GM12878 (cell line): Measurements from ENCODE around the gene ATXN1.

Experiments used
- EZH2 ChIP-seq: IDR thresholded peaks from 2 replicates; pipeline ENCODE4 v1.6.1; 2012; ENCODE audit warnings: low read depth, mild to moderate bottlenecking, control low read depth, inconsistent platforms, low read length, borderline replicate concordance; ENCODE audit not compliant: control insufficient read depth
- GATAD2B ChIP-seq: fragments of 450-650 bp; conservative IDR thresholded peaks from 2 replicates; pipeline ENCODE4 v1.6.1; 2017; ENCODE audit warnings: low read depth, mild to moderate bottlenecking, moderate library complexity
- MTA2 ChIP-seq: fragments of 450-650 bp; IDR thresholded peaks from 2 replicates; pipeline ENCODE4 v1.6.1; 2016; ENCODE audit warnings: low read depth, mild to moderate bottlenecking, moderate library complexity
- NFYB ChIP-seq: IDR thresholded peaks from 2 replicates; pipeline ENCODE4 v1.6.1; 2011; ENCODE audit warnings: low read depth, mild to moderate bottlenecking, low read length, improper control_type of control experiment, moderate library complexity; ENCODE audit not compliant: insufficient read depth
- POLR2A ChIP-seq: IDR thresholded peaks from 2 replicates; pipeline ENCODE4 v1.6.1; 2011; ENCODE audit warnings: low read depth, mild to moderate bottlenecking, low read length
- RCOR1 ChIP-seq: conservative IDR thresholded peaks from 2 replicates; pipeline ENCODE4 v1.6.1; 2012; ENCODE audit warnings: low read depth, low read length, improper control_type of control experiment
- TF ChIP-seq, protein P1 (sequence below), 3 experiments: IDR thresholded peaks in 2 of 3; conservative IDR thresholded peaks in 1 of 3; 2 replicates each; pipeline ENCODE4 v1.5.1; 2011; ENCODE audit warnings: low read depth in 3 of 3, low read length in 3 of 3, mild to moderate bottlenecking in 3 of 3, control low read depth in 2 of 3, moderate library complexity in 2 of 3, inconsistent platforms in 1 of 3, mixed read lengths in 1 of 3; ENCODE audit not compliant: control insufficient read depth in 2 of 3, insufficient read depth in 1 of 3; ENCODE audit errors: extremely low read depth in 1 of 3
- TF ChIP-seq, protein P2 (sequence below): fragments of 450-650 bp; conservative IDR thresholded peaks from 2 replicates; pipeline ENCODE4 v1.6.1; 2017; ENCODE audit warnings: mild to moderate bottlenecking, moderate library complexity

DNA sequence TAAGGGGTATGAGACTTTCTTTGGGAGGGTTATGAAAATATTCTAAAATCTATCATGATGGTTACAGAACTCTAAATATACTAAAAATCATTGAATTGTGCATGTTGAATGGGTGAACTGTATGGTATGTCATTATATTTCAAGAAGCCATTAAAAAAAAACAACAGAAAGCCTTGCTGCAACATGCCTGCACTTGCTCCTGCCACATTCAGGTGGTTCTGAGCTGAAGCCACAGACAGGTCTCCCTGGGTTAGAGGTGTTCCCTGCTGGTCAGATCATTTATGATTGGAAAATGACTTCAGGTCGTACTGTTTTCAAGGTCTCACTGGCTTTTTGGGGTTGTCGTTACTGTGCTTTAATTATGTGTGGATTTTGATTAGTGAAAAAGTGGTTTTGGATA lies 509.6 kb downstream of the ATXN1 start:
- no peak for TF ChIP-seq GATAD2B
- TF ChIP-seq, protein P1, sequence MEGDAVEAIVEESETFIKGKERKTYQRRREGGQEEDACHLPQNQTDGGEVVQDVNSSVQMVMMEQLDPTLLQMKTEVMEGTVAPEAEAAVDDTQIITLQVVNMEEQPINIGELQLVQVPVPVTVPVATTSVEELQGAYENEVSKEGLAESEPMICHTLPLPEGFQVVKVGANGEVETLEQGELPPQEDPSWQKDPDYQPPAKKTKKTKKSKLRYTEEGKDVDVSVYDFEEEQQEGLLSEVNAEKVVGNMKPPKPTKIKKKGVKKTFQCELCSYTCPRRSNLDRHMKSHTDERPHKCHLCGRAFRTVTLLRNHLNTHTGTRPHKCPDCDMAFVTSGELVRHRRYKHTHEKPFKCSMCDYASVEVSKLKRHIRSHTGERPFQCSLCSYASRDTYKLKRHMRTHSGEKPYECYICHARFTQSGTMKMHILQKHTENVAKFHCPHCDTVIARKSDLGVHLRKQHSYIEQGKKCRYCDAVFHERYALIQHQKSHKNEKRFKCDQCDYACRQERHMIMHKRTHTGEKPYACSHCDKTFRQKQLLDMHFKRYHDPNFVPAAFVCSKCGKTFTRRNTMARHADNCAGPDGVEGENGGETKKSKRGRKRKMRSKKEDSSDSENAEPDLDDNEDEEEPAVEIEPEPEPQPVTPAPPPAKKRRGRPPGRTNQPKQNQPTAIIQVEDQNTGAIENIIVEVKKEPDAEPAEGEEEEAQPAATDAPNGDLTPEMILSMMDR (IDR thresholded peaks at IDR 0.05 in 2 of 3, conservative IDR thresholded peaks at IDR 0.05 in 1 of 3; ENCODE audit: control insufficient read depth in 2 of 3, extremely low read depth in 1 of 3, insufficient read depth in 1 of 3, low read depth in 3 of 3, low read length in 3 of 3): no peak
- TF ChIP-seq POLR2A: no peak
- TF ChIP-seq, protein P2, sequence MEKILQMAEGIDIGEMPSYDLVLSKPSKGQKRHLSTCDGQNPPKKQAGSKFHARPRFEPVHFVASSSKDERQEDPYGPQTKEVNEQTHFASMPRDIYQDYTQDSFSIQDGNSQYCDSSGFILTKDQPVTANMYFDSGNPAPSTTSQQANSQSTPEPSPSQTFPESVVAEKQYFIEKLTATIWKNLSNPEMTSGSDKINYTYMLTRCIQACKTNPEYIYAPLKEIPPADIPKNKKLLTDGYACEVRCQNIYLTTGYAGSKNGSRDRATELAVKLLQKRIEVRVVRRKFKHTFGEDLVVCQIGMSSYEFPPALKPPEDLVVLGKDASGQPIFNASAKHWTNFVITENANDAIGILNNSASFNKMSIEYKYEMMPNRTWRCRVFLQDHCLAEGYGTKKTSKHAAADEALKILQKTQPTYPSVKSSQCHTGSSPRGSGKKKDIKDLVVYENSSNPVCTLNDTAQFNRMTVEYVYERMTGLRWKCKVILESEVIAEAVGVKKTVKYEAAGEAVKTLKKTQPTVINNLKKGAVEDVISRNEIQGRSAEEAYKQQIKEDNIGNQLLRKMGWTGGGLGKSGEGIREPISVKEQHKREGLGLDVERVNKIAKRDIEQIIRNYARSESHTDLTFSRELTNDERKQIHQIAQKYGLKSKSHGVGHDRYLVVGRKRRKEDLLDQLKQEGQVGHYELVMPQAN: no peak
- TF ChIP-seq RCOR1: no peak
- no peak for TF ChIP-seq EZH2
- TF ChIP-seq NFYB: no peak
- no peak for TF ChIP-seq MTA2
